ENCODE data around the gene FOSB. TPM values are rescaled to one million over a fixed set of nuclear protein-coding genes. Genes with fewer than 3 reads are reported as not detected.

The FOSB gene
- total and polyA plus RNA-seq, 9 of the 15 experiments (the other 6 are each of a cell fraction or from before 2014, with no cell fraction given), result 0.11 to 2.7 (median 0.73) TPM

GRCh38 chr19:45469945-45470761 lies 2.4 kb downstream of the FOSB start (continued):
- TF ChIP-seq FOXO4 (CRISPR knock-in tag; IDR thresholded peaks at IDR 0.05) (no peak), ZNF239 (CRISPR knock-in tag; IDR thresholded peaks at IDR 0.05) (no peak), BCL6 (CRISPR knock-in tag; IDR thresholded peaks at IDR 0.05) (no peak), ZNF253 (CRISPR knock-in tag; conservative IDR thresholded peaks at IDR 0.05) (no peak), MEF2A (IDR thresholded peaks at IDR 0.05; ENCODE audit: control insufficient read depth, low read depth, low read length) (no peak), POLR2G (IDR thresholded peaks at IDR 0.05; ENCODE audit: low read depth, low read length) (0 out of 2 replicates have a peak, but pooled peaks have one; percentile 7), RBBP5 (IDR thresholded peaks at IDR 0.05; ENCODE audit: borderline replicate concordance, insufficient read depth, low read length, poor library complexity, severe bottlenecking) (no peak), GTF2E2 (tag; IDR thresholded peaks at IDR 0.05) (no peak), ZNF224 (CRISPR knock-in tag; IDR thresholded peaks at IDR 0.05) (no peak), GABPB2 (CRISPR knock-in tag; conservative IDR thresholded peaks at IDR 0.05) (no peak), ZFX (CRISPR knock-in tag; IDR thresholded peaks at IDR 0.05) (peak; percentile 75), NRF1 (conservative IDR thresholded peaks at IDR 0.05 in 1 of 2, IDR thresholded peaks at IDR 0.05 in 1 of 2) (no peak), ELK3 (CRISPR knock-in tag; IDR thresholded peaks at IDR 0.05) (no peak), ZNF121 (CRISPR knock-in tag; conservative IDR thresholded peaks at IDR 0.05) (no peak), TEAD2 (tag; IDR thresholded peaks at IDR 0.05) (no peak), PBX2 (CRISPR knock-in tag; IDR thresholded peaks at IDR 0.05; ENCODE audit: low read depth) (no peak), PBX2 (tag; conservative IDR thresholded peaks at IDR 0.05; ENCODE audit: low read depth) (no peak), ZFPM2 (CRISPR knock-in tag; IDR thresholded peaks at IDR 0.05) (no peak), CBFA2T3 (IDR thresholded peaks at IDR 0.05) (no peak), NEUROD1 (IDR thresholded peaks at IDR 0.05; ENCODE audit: borderline replicate concordance, low read depth, low read length, partially characterized antibody) (peak; percentile 5), ZBTB7A (IDR thresholded peaks at IDR 0.05; ENCODE audit: borderline replicate concordance, control insufficient read depth, low read depth, low read length) (peak; percentile 84), DDX20 (tag; IDR thresholded peaks at IDR 0.05; ENCODE audit: low read depth) (no peak), ZNF197 (CRISPR knock-in tag; IDR thresholded peaks at IDR 0.05; ENCODE audit: low read depth) (no peak), CREM (IDR thresholded peaks at IDR 0.05; ENCODE audit: low read depth) (peak; percentile 18; the same call in 1 of the 2 replicates), COPS2 (conservative IDR thresholded peaks at IDR 0.05) (no peak)
